Right lobe of liver (tissue), 4 donors: ENCODE data around the gene MIB1.

Experiments
- POLR2A ChIP-seq: fragments of 450-650 bp; IDR thresholded peaks from one replicate; pipeline ENCODE4 v1.6.1; 2017; ENCODE audit warnings: antibody characterized with exemption, mild to moderate bottlenecking
- TF ChIP-seq, protein P1 (sequence below), 4 donors: fragments of 200-600 bp in 3 of 4; fragments of 450-650 bp in 1 of 4; IDR thresholded peaks; one replicate each; pipeline versions ENCODE4 v1.5.1 to v1.8.0; 2016 to 2022; ENCODE audit warnings: antibody characterized with exemption in 4 of 4, mild to moderate bottlenecking in 2 of 4
- donor health status: DM: no; HTN: no; CAD: no.
- donor health status: DM: no; HTN: no; CAD: no.
- donor health status: DM: no; HTN: yes; CAD: no.

DNA sequence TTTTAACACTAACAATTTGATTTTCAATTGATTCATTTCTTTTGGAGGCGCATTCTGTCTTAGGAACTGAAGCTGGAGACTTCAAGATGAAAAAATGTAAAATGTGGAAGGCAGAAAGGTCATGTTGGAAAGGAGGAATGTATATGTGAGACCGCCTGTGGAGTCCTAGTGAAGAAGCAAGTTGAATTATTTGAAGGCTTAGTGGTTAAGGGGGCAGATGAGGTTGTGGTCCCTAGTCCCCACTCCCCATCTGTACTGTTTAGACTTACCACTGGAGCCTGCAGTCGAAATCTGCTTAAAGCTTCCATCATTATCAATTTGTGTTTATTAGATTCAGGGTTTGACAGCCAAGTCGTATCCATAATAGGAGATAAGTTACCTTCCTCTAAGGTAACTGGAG lies 15.4 kb upstream of the MIB1 start:
- no peak for TF ChIP-seq POLR2A
- TF ChIP-seq, protein P1, sequence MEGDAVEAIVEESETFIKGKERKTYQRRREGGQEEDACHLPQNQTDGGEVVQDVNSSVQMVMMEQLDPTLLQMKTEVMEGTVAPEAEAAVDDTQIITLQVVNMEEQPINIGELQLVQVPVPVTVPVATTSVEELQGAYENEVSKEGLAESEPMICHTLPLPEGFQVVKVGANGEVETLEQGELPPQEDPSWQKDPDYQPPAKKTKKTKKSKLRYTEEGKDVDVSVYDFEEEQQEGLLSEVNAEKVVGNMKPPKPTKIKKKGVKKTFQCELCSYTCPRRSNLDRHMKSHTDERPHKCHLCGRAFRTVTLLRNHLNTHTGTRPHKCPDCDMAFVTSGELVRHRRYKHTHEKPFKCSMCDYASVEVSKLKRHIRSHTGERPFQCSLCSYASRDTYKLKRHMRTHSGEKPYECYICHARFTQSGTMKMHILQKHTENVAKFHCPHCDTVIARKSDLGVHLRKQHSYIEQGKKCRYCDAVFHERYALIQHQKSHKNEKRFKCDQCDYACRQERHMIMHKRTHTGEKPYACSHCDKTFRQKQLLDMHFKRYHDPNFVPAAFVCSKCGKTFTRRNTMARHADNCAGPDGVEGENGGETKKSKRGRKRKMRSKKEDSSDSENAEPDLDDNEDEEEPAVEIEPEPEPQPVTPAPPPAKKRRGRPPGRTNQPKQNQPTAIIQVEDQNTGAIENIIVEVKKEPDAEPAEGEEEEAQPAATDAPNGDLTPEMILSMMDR (IDR thresholded peaks at IDR 0.05): no peak
